Measurements from ENCODE around the gene MACF1.
"Not testable (repeated sequence)": the region's sequence is repeated elsewhere in the genome, so short reads cannot be mapped to it uniquely, and the experiment has no call there.

MACF1 gene

GRCh38 chr1:39431927-39432326, 227.4 kb downstream of the MACF1 start:
- no peak for DNase-seq

DNA sequence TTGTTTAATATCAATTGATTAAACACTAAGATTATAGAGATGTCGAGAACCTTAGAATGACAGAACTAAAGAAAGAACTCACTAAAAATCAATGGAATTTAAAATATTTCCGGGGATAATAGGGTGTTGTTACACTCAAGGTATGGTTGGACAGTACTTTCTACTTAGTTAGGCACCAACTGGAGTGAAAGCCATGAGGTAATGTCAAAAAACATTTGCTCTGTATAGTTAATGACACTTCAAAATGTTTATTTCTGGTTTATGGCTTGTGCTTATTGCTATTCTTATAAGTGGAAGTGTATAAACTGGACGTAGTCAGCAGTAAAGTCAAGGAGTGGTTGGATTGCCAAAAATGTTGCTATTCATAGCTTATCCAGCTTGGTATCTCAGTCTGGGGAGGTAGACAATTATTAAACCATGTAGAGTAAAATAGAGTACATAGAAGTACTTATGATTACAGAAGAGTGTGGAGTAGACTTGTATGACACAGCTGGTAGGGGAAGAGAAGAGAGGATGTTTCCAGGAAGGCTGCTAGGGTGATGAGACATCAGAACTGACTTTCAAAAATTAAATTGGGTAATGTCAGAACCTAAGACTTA, 230.4 kb downstream of the MACF1 start:
- DNase-seq = no peak

DNA sequence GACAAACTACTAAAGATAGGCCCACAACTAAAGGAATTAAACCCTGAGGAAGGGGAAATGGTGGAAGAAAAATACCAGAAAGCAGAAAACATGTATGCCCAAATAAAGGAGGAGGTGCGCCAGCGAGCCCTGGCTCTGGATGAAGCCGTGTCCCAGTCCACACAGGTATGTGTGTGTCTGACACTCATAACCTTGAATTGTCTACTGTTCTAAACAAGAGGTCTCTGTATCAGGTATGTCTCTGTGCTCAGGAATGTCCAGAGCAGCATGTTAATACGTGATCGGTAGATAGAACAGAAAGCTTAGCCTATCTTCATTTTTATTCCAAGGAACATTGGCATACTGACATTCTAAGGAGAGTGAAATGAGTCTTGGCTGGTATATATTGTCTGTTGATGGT, 231.1 kb downstream of the MACF1 start:
- no peak for DNase-seq

DNA sequence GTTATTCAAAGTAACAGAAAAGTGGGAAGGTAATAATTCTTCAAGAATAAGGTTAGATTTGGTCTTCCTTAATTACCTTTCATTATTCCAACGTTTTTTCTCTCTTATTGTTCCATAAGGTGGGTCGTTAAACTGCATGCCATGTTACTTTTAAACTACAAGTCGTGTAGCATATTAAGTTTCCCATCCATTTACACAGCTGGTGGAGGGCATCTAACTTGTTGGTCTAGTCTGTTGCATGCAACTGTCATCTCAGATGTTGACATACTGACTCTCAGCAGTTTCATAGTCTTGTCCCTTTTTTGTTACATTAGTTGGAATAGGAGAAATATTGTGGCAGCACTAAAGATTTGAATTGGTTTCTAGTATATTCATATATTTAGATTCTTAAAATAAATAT, 232.3 kb downstream of the MACF1 start:
- no peak for DNase-seq

DNA sequence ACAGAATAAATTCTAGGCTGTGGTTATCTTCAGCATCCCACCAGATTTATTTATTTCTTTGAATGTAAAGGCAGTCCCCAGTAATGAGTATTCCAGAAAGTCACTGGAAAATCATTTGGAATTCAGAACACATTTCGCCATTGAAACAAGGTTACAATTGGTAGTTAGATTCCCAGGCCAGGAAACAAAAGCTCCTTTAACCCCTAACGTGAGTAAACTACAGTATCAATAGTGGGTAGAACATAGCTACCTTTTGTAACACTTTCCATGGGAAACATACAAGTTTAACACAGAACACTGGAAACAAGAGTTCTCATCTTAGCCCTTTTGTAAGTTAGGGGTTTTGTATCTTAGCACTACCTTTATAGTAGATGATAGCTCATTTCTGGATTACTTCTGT, 233.5 kb downstream of the MACF1 start:
- DNase-seq = no peak

GRCh38 chr1:39440856-39441255, 236.4 kb downstream of the MACF1 start:
- DNase-seq = no peak

DNA sequence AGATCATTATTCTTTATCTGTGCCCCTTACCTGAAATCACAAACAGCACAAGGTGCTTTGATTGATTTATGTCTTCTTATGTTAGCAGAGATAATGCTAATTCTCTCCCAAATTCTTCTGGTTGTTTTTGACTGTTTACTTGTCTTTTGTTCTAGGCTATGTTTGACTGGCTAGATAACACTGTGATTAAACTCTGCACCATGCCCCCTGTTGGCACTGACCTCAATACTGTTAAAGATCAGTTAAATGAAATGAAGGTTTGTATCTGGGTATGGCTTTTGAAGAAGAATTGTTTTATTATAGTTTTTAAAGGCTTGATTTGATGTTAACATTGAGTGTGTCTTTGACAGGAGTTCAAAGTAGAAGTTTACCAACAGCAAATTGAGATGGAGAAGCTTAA, 237.3 kb downstream of the MACF1 start:
- DNase-seq = no peak

DNA sequence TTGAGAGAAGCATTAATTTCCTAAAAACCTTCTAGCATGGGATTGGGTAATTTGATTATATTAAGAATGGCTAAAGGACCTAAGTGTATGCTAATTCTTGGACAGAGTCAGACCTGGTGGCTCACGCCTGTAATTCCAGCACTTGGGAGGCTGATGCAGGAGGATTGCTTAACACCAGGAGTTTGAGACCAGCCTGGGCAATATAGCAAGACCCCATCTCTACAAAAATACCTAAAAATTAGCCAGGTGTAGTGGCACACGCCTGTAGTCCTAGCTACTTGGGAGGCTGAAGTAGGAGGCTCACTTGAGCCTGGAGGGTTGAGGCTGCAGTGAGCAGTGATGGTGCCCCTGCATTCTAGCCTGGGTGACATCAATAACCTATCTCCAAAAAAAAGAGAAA, 241.1 kb downstream of the MACF1 start:
- no peak for DNase-seq

DNA sequence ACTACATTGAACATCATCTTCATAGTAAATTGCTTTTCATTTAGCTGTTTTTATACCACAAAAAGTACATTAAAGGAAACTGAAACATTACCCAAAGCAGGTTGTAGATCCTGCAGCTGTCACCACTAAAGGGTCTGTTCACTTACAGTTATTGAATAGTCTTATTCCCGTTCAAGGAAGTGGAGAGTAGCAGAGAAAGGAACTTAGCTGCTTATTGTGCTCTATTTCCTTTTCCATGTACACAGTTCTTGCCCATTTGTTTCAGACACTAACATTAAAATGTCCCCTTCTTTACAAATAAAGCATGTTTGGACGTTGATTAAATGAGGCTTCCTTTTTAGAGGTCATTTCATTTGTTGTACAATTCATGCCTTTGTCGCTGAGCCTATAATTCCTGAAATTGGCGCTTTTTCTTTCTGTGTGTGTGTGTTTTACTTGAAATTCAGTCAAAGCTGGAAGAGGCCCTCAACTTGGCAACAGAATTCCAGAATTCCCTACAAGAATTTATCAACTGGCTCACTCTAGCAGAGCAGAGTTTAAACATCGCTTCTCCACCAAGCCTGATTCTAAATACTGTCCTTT, 242.6 kb downstream of the MACF1 start:
- no peak for DNase-seq

- DNase-seq = not testable (repeated sequence)
Measured at GRCh38 chr1:39450041-39450440, 245.5 kb downstream of the MACF1 start.

DNA sequence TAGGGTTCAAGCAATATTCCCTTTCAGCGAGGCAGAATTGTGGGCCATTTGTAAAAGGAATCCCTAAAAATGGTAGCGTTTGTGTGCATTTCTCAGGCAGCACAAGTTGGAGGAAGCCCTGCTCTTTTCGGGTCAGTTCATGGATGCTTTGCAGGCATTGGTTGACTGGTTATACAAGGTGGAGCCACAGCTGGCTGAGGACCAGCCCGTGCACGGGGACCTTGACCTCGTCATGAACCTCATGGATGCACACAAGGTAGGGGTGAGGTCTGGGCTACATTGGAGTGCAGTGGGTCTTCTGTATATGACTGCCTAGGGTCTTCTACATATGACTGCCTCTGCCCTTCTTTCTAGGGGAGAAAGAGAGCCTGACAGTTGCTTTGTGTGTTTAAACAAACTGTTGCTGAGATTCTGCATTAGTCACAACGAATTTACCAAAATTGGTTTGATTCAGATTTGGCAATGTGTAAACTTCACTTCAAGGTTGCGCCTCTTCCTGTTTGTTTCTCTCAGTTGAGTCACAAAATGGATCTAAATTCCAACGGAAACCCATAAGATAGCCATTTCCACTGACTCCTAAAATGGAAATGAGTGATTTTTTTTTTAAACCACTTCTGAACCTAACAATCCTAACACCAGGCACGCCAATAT, 246.6 kb downstream of the MACF1 start:
- no peak for DNase-seq

DNA sequence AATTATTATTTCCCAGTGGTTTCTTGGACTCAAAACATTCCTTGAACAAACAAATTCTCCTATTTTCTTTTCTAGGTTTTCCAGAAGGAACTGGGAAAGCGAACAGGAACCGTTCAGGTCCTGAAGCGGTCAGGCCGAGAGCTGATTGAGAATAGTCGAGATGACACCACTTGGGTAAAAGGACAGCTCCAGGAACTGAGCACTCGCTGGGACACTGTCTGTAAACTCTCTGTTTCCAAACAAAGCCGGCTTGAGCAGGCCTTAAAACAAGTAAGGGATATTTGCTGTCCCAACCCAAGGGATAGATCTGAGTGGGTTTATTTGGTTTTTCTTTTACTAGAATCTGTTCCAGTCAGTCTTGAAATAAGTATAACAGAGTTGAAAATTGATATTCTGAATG, 247.6 kb downstream of the MACF1 start:
- DNase-seq = no peak

DNA sequence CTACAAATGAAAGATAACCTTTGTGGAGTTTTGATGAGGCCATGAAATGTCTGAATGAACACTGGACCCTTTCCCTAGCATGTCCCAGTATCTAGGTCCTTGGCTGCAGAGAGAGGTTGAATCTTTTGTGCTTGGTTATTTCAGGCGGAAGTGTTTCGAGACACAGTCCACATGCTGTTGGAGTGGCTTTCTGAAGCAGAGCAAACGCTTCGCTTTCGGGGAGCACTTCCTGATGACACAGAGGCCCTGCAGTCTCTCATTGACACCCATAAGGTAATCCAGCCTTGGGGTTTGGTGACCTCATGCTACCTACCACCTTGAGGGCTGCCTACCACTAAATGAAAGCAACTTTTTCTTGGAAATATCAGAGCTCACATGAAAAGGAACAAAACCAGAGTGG, 248.0 kb downstream of the MACF1 start:
- no peak for DNase-seq

DNA sequence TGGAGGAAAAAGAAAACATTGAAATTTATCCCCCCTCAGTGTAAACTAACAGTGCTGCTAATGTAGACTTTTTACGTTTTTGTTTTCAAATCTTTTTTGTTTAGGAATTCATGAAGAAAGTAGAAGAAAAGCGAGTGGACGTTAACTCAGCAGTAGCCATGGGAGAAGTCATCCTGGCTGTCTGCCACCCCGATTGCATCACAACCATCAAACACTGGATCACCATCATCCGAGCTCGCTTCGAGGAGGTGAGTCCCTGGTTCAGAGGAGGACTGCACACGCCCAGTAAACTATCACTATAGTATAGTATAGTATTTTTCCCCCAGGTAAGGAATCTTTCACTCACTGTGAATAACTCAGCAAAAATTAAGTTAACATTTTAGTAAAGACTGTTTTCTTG, 249.1 kb downstream of the MACF1 start:
- no peak for DNase-seq

DNA sequence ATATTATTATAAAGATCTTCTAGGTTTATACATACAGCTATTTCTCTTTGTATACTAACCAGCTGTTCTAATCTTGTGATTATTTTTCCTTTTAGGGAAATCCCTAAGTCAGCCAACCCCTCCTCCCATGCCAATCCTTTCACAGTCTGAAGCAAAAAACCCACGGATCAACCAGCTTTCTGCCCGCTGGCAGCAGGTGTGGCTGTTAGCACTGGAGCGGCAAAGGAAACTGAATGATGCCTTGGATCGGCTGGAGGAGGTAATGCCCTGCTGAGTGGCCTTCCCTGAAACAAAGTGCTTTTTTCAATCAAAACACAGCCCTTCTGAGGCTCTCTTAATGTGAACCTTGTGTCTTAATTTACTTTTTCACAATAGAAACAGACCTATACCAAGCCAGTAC, 254.5 kb downstream of the MACF1 start:
- DNase-seq = no peak

DNA sequence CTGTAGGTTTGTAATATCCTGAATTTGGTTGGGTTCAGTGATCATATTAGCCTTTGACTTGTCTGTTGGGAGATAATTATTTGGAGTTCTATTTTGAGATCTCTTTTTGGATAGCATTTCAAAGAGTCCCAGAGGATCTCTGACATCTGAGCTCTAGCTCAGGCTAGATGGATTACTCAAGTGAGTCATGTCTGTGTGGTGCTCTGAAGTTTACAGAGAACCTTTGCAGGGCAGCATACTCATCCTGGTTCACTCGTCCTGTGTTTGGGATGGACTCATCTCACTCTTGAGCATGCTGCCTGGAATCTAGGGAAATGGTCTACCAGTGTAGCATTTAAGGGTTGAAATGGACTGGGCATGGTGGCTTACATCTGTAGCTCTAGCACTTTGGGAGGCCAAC, 257.6 kb downstream of the MACF1 start:
- DNase-seq = no peak

- DNase-seq = no peak
Measured at GRCh38 chr1:39466413-39467107, 262.1 kb downstream of the MACF1 start.

GRCh38 chr1:39467108-39467720, 262.7 kb downstream of the MACF1 start:
- not testable (repeated sequence) for DNase-seq

DNA sequence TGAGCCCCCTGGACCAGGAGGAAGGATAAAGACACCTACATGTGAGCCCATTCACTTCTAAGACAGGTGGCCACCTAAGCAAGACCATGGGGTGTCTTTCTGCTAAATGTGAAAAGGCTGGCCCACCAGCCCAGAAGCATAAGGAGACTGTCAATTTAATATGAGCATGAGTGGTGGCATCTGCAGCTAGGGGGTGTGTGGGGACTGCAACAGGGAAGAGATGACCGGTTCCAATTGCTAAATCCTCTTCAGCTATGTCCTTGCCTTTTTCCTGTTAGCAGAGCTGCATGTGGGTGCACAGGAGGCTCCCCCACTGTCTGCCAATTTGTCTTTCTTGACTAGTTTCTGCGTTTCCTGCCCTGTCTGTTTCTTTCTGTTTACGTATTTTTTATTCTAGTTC, 264.7 kb downstream of the MACF1 start:
- DNase-seq = no peak

GRCh38 chr1:39470040-39470439, 265.5 kb downstream of the MACF1 start:
- DNase-seq = no peak

GRCh38 chr1:39472826-39473225, 268.3 kb downstream of the MACF1 start:
- DNase-seq = no peak

DNA sequence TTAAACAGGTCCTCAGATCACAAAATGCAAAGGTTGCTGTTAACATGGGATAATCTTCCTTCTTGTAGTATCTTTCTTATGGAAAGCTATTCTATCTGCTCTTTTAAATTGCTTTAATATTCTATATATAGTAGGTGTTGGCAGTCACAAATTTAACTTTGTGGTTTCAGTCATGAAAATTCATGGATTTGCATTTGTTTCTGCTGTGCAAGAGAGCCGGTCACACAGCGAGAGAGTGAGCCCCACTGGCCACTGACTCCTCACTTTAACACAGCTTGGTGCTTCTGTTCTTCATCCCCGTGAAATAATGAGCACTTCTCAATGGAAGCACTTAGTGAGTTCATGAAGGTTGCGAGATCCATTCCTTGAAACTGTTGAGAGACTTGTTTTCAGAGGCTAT, 268.8 kb downstream of the MACF1 start:
- no peak for DNase-seq

GRCh38 chr1:39474810-39475209, 270.3 kb downstream of the MACF1 start:
- DNase-seq = no peak

DNA sequence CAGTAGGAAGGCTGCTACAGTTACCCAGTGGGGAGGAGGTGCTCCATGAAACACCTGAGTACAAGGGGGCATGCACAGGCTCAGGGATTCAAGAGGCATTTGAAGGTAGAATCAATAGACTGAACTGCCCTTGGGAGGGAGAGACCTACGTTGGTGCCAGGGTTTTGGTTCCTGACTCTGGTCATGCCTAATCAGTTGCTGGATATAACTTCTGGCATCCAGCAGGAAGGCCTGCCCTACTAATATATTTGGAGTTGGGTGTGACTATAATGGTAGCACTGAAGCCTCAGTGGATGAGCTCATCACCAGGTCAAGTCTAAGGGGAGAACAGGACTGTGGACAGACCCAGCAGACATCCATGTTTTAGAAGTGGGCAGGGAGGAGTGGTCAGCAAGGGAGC, 271.1 kb downstream of the MACF1 start:
- DNase-seq = not testable (repeated sequence)
